ENCODE measurements around the gene LILRA6. TPM values are rescaled to one million over a fixed set of nuclear protein-coding genes. Genes with fewer than 3 reads are reported as not detected.

Gene LILRA6
- total RNA-seq, 1 experiment from 2014 or later = not detected

DNA sequence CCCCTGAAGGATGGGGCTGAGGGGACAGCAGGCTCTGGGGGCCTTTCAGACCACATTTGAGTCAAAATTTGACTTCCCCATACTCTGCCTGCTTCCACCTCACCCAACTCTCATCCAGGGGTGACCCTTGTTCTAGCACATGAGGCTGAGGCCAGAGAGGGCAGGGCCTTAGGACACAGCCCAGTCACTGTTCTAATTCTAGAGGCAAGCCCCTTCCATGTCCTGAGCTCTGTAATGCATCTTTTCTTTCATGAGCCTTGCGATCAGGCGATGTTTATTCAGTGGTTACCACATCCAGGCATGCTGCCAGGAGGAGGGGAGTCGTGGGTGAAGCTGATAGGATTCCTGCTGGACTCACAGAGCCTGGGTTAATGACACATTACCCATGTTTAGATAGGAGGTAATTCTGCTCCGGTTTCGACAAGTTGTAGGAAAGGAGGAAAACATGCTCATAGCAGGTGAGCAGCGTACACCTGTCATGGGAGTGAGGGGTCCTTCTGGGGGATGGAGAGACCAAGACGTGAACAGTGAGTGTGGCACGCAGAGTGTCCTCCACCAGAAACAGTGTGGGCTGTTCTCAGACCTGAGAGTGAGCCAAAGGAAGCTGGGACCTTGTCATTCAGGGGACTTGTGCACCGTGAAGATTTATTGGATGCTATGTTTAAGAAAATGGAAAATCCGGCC, 32.6 kb downstream of the LILRA6 start:
- ChIA-PET CTCF (interaction anchor here (0.5 kb wide), 1 partner anchor 117 kb away, joined by 3 read pairs; no protein-coding TSS in a partner anchor), POLR2A (ENCODE audit: unreplicated experiment) (interaction anchor here (0.6 to 0.7 kb wide), 3 partner anchors 51 to 405 kb away, joined by 3 to 9 read pairs (median 3); no protein-coding TSS in a partner anchor)
- Histone ChIP-seq H2AFZ (no peak overlapping the region), H3K9me3 (ENCODE audit: insufficient read depth, low read depth) (no peaks in the 10 kb centered on the region), H3K4me2 (peak overlapping the region; percentile 50), H4K20me1 (ENCODE audit: insufficient read depth) (peaks cover 48% of the 10 kb centered on the region), H3K79me2 (ENCODE audit: low read depth) (peaks cover 20% of the 10 kb centered on the region), H3K27ac (peak overlapping the region; percentile 60), H3F3A (ENCODE audit: insufficient read depth, low read depth) (peaks cover 57% of the 10 kb centered on the region), H3K9me2 (ENCODE audit: insufficient read depth) (no peaks in the 10 kb centered on the region), H3K27me3 (ENCODE audit: insufficient read depth, low read depth) (no peaks in the 10 kb centered on the region), H3K4me3 (no peak overlapping the region), H3K36me3 (ENCODE audit: low read depth) (peaks cover 22% of the 10 kb centered on the region), H3K4me1 (replicated peaks; ENCODE audit: insufficient read depth) (peaks cover 34% of the 10 kb centered on the region)
- no TSS peak for BruUV-seq (replicated peaks)
- no peak for TF ChIP-seq EZH2 (IDR thresholded peaks at IDR 0.05; ENCODE audit: low read depth)
- peak; percentile 95 to 96 for DNase-seq
- intact Hi-C loops (cut with micrococcal nuclease; ENCODE audit: unreplicated experiment) = no loop called here

- Histone ChIP-seq H3K36me3 (ENCODE audit: low read depth) (peaks cover 29% of the 10 kb centered on the region), H4K20me1 (ENCODE audit: insufficient read depth) (peaks cover 56% of the 10 kb centered on the region), H3K4me3 (no peak overlapping the region), H3K9me2 (ENCODE audit: insufficient read depth) (no peaks in the 10 kb centered on the region), H2AFZ (no peak overlapping the region), H3K79me2 (ENCODE audit: low read depth) (peaks cover 27% of the 10 kb centered on the region), H3K27ac (peak overlapping the region; percentile 60), H3K27me3 (ENCODE audit: insufficient read depth, low read depth) (no peaks in the 10 kb centered on the region), H3K4me1 (replicated peaks; ENCODE audit: insufficient read depth) (peaks cover 41% of the 10 kb centered on the region), H3F3A (ENCODE audit: insufficient read depth, low read depth) (peaks cover 64% of the 10 kb centered on the region), H3K4me2 (peak overlapping the region; percentile 50), H3K9me3 (ENCODE audit: insufficient read depth, low read depth) (no peaks in the 10 kb centered on the region)
- intact Hi-C loops (cut with micrococcal nuclease; ENCODE audit: unreplicated experiment) = no loop called here
- peak; percentile 25 to 53 for DNase-seq
- no TSS peak for BruUV-seq (replicated peaks)
- ChIA-PET CTCF (interaction anchor here (0.5 kb wide), 1 partner anchor 117 kb away, joined by 3 read pairs; no protein-coding TSS in a partner anchor), POLR2A (ENCODE audit: unreplicated experiment) (interaction anchor here (0.6 to 0.7 kb wide), 2 partner anchors 50 to 400 kb away, joined by 3 to 9 read pairs; no protein-coding TSS in a partner anchor)
- TF ChIP-seq, protein P1, sequence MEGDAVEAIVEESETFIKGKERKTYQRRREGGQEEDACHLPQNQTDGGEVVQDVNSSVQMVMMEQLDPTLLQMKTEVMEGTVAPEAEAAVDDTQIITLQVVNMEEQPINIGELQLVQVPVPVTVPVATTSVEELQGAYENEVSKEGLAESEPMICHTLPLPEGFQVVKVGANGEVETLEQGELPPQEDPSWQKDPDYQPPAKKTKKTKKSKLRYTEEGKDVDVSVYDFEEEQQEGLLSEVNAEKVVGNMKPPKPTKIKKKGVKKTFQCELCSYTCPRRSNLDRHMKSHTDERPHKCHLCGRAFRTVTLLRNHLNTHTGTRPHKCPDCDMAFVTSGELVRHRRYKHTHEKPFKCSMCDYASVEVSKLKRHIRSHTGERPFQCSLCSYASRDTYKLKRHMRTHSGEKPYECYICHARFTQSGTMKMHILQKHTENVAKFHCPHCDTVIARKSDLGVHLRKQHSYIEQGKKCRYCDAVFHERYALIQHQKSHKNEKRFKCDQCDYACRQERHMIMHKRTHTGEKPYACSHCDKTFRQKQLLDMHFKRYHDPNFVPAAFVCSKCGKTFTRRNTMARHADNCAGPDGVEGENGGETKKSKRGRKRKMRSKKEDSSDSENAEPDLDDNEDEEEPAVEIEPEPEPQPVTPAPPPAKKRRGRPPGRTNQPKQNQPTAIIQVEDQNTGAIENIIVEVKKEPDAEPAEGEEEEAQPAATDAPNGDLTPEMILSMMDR (conservative IDR thresholded peaks at IDR 0.05) = no peak
- no peak for TF ChIP-seq EZH2 (IDR thresholded peaks at IDR 0.05; ENCODE audit: low read depth)
These were observed 33.4 kb downstream of the LILRA6 start for GRCh38 chr19:54209058-54209810.

DNA sequence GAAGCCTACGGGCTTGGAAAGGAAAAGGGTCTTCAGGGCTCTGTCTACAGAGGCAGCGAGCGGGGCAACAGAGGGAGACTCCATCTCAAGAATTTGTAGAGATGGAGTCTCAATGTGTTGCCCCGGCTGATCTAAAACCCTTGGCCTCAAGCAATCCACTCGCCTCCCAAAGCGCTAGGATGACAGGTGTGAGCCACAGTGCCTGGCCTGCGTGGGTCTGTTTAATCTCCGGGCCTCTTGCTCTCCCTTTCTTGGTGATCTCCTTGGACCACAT, 33.9 kb downstream of the LILRA6 start:
- peaks cover 34% of the 10 kb centered on the region for H3K36me3 ChIP-seq (ENCODE audit: low read depth)
- no peaks in the 10 kb centered on the region for H3K27me3 ChIP-seq (ENCODE audit: insufficient read depth, low read depth)
- H3K9me3 ChIP-seq (ENCODE audit: insufficient read depth, low read depth) = no peaks in the 10 kb centered on the region
- TF ChIP-seq EZH2 (IDR thresholded peaks at IDR 0.05; ENCODE audit: low read depth) = no peak
- TF ChIP-seq, protein P1 (conservative IDR thresholded peaks at IDR 0.05) = no peak
- peaks cover 61% of the 10 kb centered on the region for H4K20me1 ChIP-seq (ENCODE audit: insufficient read depth)
- H3K4me3 ChIP-seq = no peak overlapping the region
- CTCF ChIA-PET = no interaction called here
- intact Hi-C loops (cut with micrococcal nuclease; ENCODE audit: unreplicated experiment) = no loop called here
- peak in 1 of 2 experiments; percentile 49 for DNase-seq
- peak overlapping the region; percentile 50; the same call in 1 of the 2 replicates for H3K4me2 ChIP-seq
- POLR2A ChIA-PET (ENCODE audit: unreplicated experiment) = no interaction called here
- peaks cover 32% of the 10 kb centered on the region for H3K79me2 ChIP-seq (ENCODE audit: low read depth)
- peaks cover 69% of the 10 kb centered on the region for H3F3A ChIP-seq (ENCODE audit: insufficient read depth, low read depth)
- BruUV-seq (replicated peaks) = no TSS peak
- H3K4me1 ChIP-seq (replicated peaks; ENCODE audit: insufficient read depth) = peaks cover 46% of the 10 kb centered on the region
- H2AFZ ChIP-seq = no peak overlapping the region
- H3K27ac ChIP-seq = peak overlapping the region; percentile 60; the same call in 1 of the 2 replicates
- no peaks in the 10 kb centered on the region for H3K9me2 ChIP-seq (ENCODE audit: insufficient read depth)
